B cell (primary cell): Measurements from ENCODE around the gene VPS51. TPM values are rescaled to one million over a fixed set of nuclear protein-coding genes. Genes with fewer than 3 reads are reported as not detected.

Experiments
- ATAC-seq: fragments of 200-7000 bp; cut with Tn5 transposase; one replicate; pipeline ENCODE4 v1.10.0; 2021; ENCODE audit warnings: low read depth, mild to moderate bottlenecking, moderate number of reproducible peaks, moderate library complexity
- CTCF ChIA-PET: fragments of 350-600 bp; sonication (Branson Sonifier 250); formaldehyde crosslinking; loops from one replicate; lab custom pipeline; 2021; ENCODE audit warnings: antibody characterized with exemption, inconsistent platforms; lab: Charles Lee
- POLR2A ChIA-PET: fragments of 350-600 bp; sonication (Branson Sonifier 250); formaldehyde crosslinking; loops from one replicate; lab custom pipeline; 2021; ENCODE audit warnings: antibody characterized with exemption; lab: Charles Lee
- DNase-seq: peaks from one replicate; pipeline ENCODE4 v3.0.0; 2013
- H2AFZ ChIP-seq: 2 replicates; pipeline ENCODE4 v1.6.1; 2012; ENCODE audit warnings: mild to moderate bottlenecking, low read depth, low read length; ENCODE audit not compliant: insufficient read depth, poor library complexity, severe bottlenecking
- H3K27ac ChIP-seq, 2 donors: 1 replicate in 1 of 2; 2 replicates in 1 of 2; pipeline ENCODE4 v1.5.1; 2012 to 2013; ENCODE audit warnings: low read length in 2 of 2, mild to moderate bottlenecking in 2 of 2, moderate library complexity in 1 of 2
- H3K27me3 ChIP-seq, 4 experiments: fragments of 200-600 bp in 1 of 4; sonication (generic) in 1 of 4; replicated peaks in 1 of 4; 1 replicate in 2 of 4; 2 replicates in 2 of 4; pipeline versions ENCODE4 v1.6.1 to v1.7.0; 2013 to 2016; ENCODE audit warnings: low read length in 3 of 4, mild to moderate bottlenecking in 2 of 4, mixed read lengths in 1 of 4, moderate library complexity in 1 of 4; ENCODE audit not compliant: insufficient read depth in 4 of 4, control insufficient read depth in 3 of 4; ENCODE audit errors: control extremely low read depth in 1 of 4
- H3K36me3 ChIP-seq, 2 experiments: replicated peaks in 1 of 2; 1 replicate in 1 of 2; 2 replicates in 1 of 2; pipeline versions ENCODE4 v1.6.1 to v1.7.1; 2013; ENCODE audit warnings: low read length in 1 of 2; ENCODE audit not compliant: insufficient read depth in 2 of 2, control insufficient read depth in 1 of 2; ENCODE audit errors: control extremely low read depth in 1 of 2, extremely low read depth in 1 of 2
- H3K4me1 ChIP-seq, 2 donors: fragments of 200-600 bp in 1 of 2; sonication (generic) in 1 of 2; 1 replicate in 1 of 2; 2 replicates in 1 of 2; pipeline versions ENCODE4 v1.5.1 to v1.6.1; 2013 to 2017; ENCODE audit warnings: low read length in 2 of 2; ENCODE audit not compliant: control insufficient read depth in 2 of 2, insufficient read depth in 2 of 2
- H3K4me2 ChIP-seq: replicated peaks from 2 replicates; pipeline ENCODE3; 2012; ENCODE audit warnings: mild to moderate bottlenecking, low read depth, low read length; ENCODE audit not compliant: poor library complexity, severe bottlenecking
- H3K4me3 ChIP-seq, 5 experiments: fragments of 200-600 bp in 1 of 5; sonication (generic) in 1 of 5; 1 replicate in 3 of 5; 2 replicates in 2 of 5; pipeline versions ENCODE4 v1.5.1 to v1.7.0; 2011 to 2016; ENCODE audit warnings: low read length in 4 of 5, mild to moderate bottlenecking in 4 of 5, low read depth in 2 of 5, control low read depth in 1 of 5, moderate library complexity in 1 of 5; ENCODE audit not compliant: insufficient read depth in 1 of 5; ENCODE audit errors: control extremely low read depth in 1 of 5, extremely low read depth in 1 of 5
- H3K79me2 ChIP-seq: fragments of 200-600 bp; sonication (generic); one replicate; pipeline ENCODE4 v1.6.0; 2016; ENCODE audit warnings: low read length; ENCODE audit not compliant: control insufficient read depth, insufficient read depth
- H3K9ac ChIP-seq: fragments of 200-600 bp; sonication (generic); 2 replicates; pipeline ENCODE4 v1.6.1; 2017; ENCODE audit warnings: mild to moderate bottlenecking, low read length, moderate library complexity
- H3K9me3 ChIP-seq, 3 donors: one replicate each; pipeline versions ENCODE4 v1.6.1 to v1.7.1; 2013; ENCODE audit warnings: low read length in 2 of 3; ENCODE audit not compliant: control insufficient read depth in 2 of 3, insufficient read depth in 1 of 3; ENCODE audit errors: control extremely low read depth in 1 of 3
- H4K20me1 ChIP-seq: 2 replicates; pipeline ENCODE4 v1.6.0; 2012; ENCODE audit warnings: mild to moderate bottlenecking, low read length; ENCODE audit not compliant: insufficient read depth, control insufficient read depth, poor library complexity, severe bottlenecking
- H3K27ac Mint-ChIP-seq: one replicate; pipeline ENCODE4 v1.8.0; 2021; ENCODE audit warnings: mixed read lengths
- H3K27me3 Mint-ChIP-seq: one replicate; pipeline ENCODE4 v1.8.0; 2021; ENCODE audit warnings: mixed read lengths
- H3K4me1 Mint-ChIP-seq: one replicate; pipeline ENCODE4 v1.8.0; 2021; ENCODE audit warnings: mixed read lengths
- H3K4me3 Mint-ChIP-seq: one replicate; pipeline ENCODE4 v1.8.0; 2021; ENCODE audit warnings: mixed read lengths
- H3K9me3 Mint-ChIP-seq: one replicate; pipeline ENCODE4 v1.8.0; 2022; ENCODE audit warnings: mixed read lengths; ENCODE audit not compliant: insufficient read depth
- CTCF ChIP-seq: fragments of 200-600 bp; IDR thresholded peaks from one replicate; pipeline ENCODE4 v1.8.0; 2022; ENCODE audit warnings: antibody characterized with exemption, mild to moderate bottlenecking
- EZH2 ChIP-seq: IDR thresholded peaks from 2 replicates; pipeline ENCODE4 v1.6.1; 2012; ENCODE audit warnings: borderline replicate concordance, low read depth, mild to moderate bottlenecking, moderate library complexity, low read length; ENCODE audit not compliant: insufficient read depth, poor library complexity, severe bottlenecking
- WGBS: methylation state at CpG from one replicate; pipeline ENCODE4 v1.1.5; 2013; ENCODE audit warnings: missing lambda C conversion rate; ENCODE audit not compliant: insufficient coverage; 5-methylcytosine and 5-hydroxymethylcytosine counted together
- intact Hi-C: fragments of 100-400 bp; cut with micrococcal nuclease; formaldehyde crosslinking; loops from one replicate; pipeline ENCODE4 v1.10.0; 2022
- polyA plus RNA-seq: library from polyadenylated mRNA; depleted of rRNA; stranded (reverse); fragments of >200 nt; gene quantifications from 2 replicates; pipeline ENCODE4 v1.2.3, GENCODE V29; 2012
- total RNA-seq, 2 donors: library from RNA; stranded (reverse); fragments of 120-200 nt in 1 of 2; gene quantifications; 1 replicate in 1 of 2; 2 replicates in 1 of 2; pipeline versions ENCODE4 v1.2.3 to v1.2.4, GENCODE V29; 2013 to 2022

VPS51 gene
- total and polyA plus RNA-seq, 2 donors (not counting 1 experiment from before 2014, with no cell fraction given): 206 to 223 TPM

GRCh38 chr11:65066805-65067291 is 29.2 kb upstream of the VPS51 start:
- Mint-ChIP-seq H3K4me3 (no peak overlapping the region), H3K27ac (no peak overlapping the region), H3K27me3 (no peaks in the 10 kb centered on the region), H3K4me1 (peaks cover under 1% of the 10 kb centered on the region), H3K9me3 (no peaks in the 10 kb centered on the region)
- H3K36me3 ChIP-seq: no peaks in the 10 kb centered on the region
- peaks cover 0 to 4% of the 10 kb centered on the region in 2 donors for H3K4me1 ChIP-seq
- H4K20me1 ChIP-seq: no peaks in the 10 kb centered on the region
- ChIA-PET CTCF (no interaction called here), POLR2A (no interaction called here)
- no peak for ATAC-seq
- H3K79me2 ChIP-seq: no peaks in the 10 kb centered on the region
- no peaks in the 10 kb centered on the region for H3K9me3 ChIP-seq
- no peak overlapping the region for H3K27ac ChIP-seq
- no peak overlapping the region for H2AFZ ChIP-seq
- no peak for DNase-seq
- WGBS: 59% methylated on average over 4 of the region's 4 CpGs
- TF ChIP-seq EZH2: no peak
- TF ChIP-seq CTCF: no peak
- H3K4me2 ChIP-seq: no peak overlapping the region
- no peak overlapping the region for H3K9ac ChIP-seq
- intact Hi-C loops: no loop called here
- no peaks in the 10 kb centered on the region for H3K27me3 ChIP-seq
- no peak overlapping the region for H3K4me3 ChIP-seq

- Histone ChIP-seq H3K4me1 (peaks cover 0 to 10% of the 10 kb centered on the region in 2 donors), H2AFZ (no peak overlapping the region), H4K20me1 (no peaks in the 10 kb centered on the region), H3K9me3 (no peaks in the 10 kb centered on the region), H3K27me3 (no peaks in the 10 kb centered on the region), H3K36me3 (no peaks in the 10 kb centered on the region), H3K27ac (no peak overlapping the region), H3K4me3 (no peak overlapping the region), H3K79me2 (no peaks in the 10 kb centered on the region), H3K4me2 (no peak overlapping the region), H3K9ac (no peak overlapping the region)
- Mint-ChIP-seq H3K27ac (no peak overlapping the region), H3K4me1 (peaks cover 4% of the 10 kb centered on the region), H3K27me3 (no peaks in the 10 kb centered on the region), H3K9me3 (no peaks in the 10 kb centered on the region), H3K4me3 (no peak overlapping the region)
- no peak for DNase-seq
- POLR2A ChIA-PET: no interaction called here
- intact Hi-C loops: no loop called here
- 78% methylated on average over 6 of the region's 10 CpGs for WGBS
- CTCF ChIA-PET: no interaction called here
- TF ChIP-seq EZH2: no peak
- TF ChIP-seq CTCF: no peak
- ATAC-seq: no peak
Measured at GRCh38 chr11:65067446-65067845, 28.6 kb upstream of the VPS51 start.
